Hepatocyte (in vitro differentiated cells): ENCODE measurements around the gene PLSCR2. TPM values are rescaled to one million over a fixed set of nuclear protein-coding genes. Genes with fewer than 3 reads are reported as not detected.
A peak's percentile ranks its signal among the peaks of the same experiment; 100 is the strongest.

Source experiments
- DNase-seq: peaks from one replicate; pipeline ENCODE4 v3.0.0-alpha.2; 2016; ENCODE audit warnings: low spot score
- H2AFZ ChIP-seq: fragments of 200-600 bp; sonication (generic); 2 replicates; pipeline ENCODE4 v1.6.0; 2016; ENCODE audit warnings: antibody characterized with exemption, mild to moderate bottlenecking
- H3K27ac ChIP-seq: fragments of 200-600 bp; sonication (generic); 2 replicates; pipeline ENCODE4 v1.5.1; 2016; ENCODE audit warnings: mild to moderate bottlenecking
- H3K27me3 ChIP-seq: fragments of 200-600 bp; sonication (generic); 2 replicates; pipeline ENCODE4 v1.6.1; 2016
- H3K36me3 ChIP-seq: fragments of 200-600 bp; sonication (generic); replicated peaks from 2 replicates; pipeline ENCODE4 v1.5.1; 2016; ENCODE audit warnings: low read depth; ENCODE audit not compliant: insufficient read depth
- H3K4me1 ChIP-seq: fragments of 200-600 bp; sonication (generic); 2 replicates; pipeline ENCODE4 v1.5.1; 2016; ENCODE audit warnings: mild to moderate bottlenecking, moderate library complexity; ENCODE audit not compliant: insufficient read depth
- H3K4me2 ChIP-seq: fragments of 200-600 bp; sonication (generic); 2 replicates; pipeline ENCODE4 v1.6.0; 2016
- H3K4me3 ChIP-seq: fragments of 200-600 bp; sonication (generic); 2 replicates; pipeline ENCODE4 v1.5.1; 2016; ENCODE audit warnings: mild to moderate bottlenecking
- H3K79me2 ChIP-seq: fragments of 200-600 bp; sonication (generic); 2 replicates; pipeline ENCODE4 v1.6.0; 2017; ENCODE audit warnings: mild to moderate bottlenecking
- H3K9me2 ChIP-seq: fragments of 200-600 bp; sonication (generic); replicated peaks from 2 replicates; pipeline ENCODE4 v1.6.0; 2017; ENCODE audit warnings: mild to moderate bottlenecking; ENCODE audit not compliant: insufficient read depth
- H3K9me3 ChIP-seq: fragments of 200-600 bp; sonication (generic); 2 replicates; pipeline ENCODE4 v1.5.1; 2016; ENCODE audit warnings: low read depth, mild to moderate bottlenecking
- H4K20me1 ChIP-seq: fragments of 200-600 bp; sonication (generic); 2 replicates; pipeline ENCODE4 v1.6.0; 2016; ENCODE audit warnings: mild to moderate bottlenecking; ENCODE audit not compliant: insufficient read depth, poor library complexity, severe bottlenecking
- EZH2 ChIP-seq: fragments of 200-600 bp; sonication (generic); IDR thresholded peaks from 2 replicates; pipeline ENCODE4 v1.6.1; 2016; ENCODE audit warnings: antibody characterized with exemption, mild to moderate bottlenecking, borderline replicate concordance
- EZH2phosphoT487 ChIP-seq: fragments of 200-600 bp; sonication (generic); IDR thresholded peaks from one replicate; pipeline ENCODE4 v1.6.1; 2018; ENCODE audit warnings: antibody characterized with exemption, mild to moderate bottlenecking, low read depth, moderate library complexity; ENCODE audit not compliant: unreplicated experiment, severe bottlenecking
- whole genome bisulfite sequencing: methylation state at CpG from one replicate; pipeline ENCODE4 v1.1.6; 2016; ENCODE audit warnings: low lambda C conversion rate; ENCODE audit errors: missing lambda C conversion rate; 5-methylcytosine and 5-hydroxymethylcytosine counted together
- polyA plus RNA-seq: library from polyadenylated mRNA; unstranded; fragments of >200 nt; fragmentation: Nextera tagmentation; extraction: Ambion mirVana; gene quantifications from 2 replicates; pipeline ENCODE4 v1.2.1, GENCODE V29; 2016
- total RNA-seq: library from RNA; depleted of rRNA; stranded (reverse); fragments of >200 nt; gene quantifications from 2 replicates; pipeline ENCODE4 v1.2.3, GENCODE V29; 2014
- TF ChIP-seq, protein P1 (sequence below): fragments of 200-600 bp; sonication (generic); IDR thresholded peaks from 2 replicates; pipeline ENCODE4 v1.5.1; 2016; ENCODE audit warnings: antibody characterized with exemption, mild to moderate bottlenecking; ENCODE audit not compliant: poor library complexity

Gene PLSCR2
- total and polyA plus RNA-seq, 2 experiments from 2014 or later, result not detected

DNA sequence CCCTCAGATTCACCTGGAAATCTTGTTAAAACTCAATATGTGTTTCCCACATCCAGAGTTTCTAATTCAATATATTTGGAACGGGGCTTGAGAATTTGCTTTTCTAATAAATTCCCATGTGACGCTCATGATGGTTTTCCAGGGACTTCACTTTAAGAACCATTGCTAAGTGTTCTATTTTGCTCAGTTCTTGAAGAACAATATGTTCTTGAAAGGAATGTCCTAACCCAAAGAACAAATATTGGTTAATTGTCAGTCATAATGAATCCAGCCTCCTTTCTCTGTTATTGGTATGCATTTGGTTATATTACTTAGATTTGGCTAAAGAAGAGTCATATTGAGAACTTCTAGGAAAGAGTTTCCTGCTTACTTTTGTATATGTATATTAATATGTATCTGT lies 4.4 kb upstream of the PLSCR2 start:
- 78% methylated on average over 2 of the region's 2 CpGs for WGBS
- no peaks in the 10 kb centered on the region for H3K9me2 ChIP-seq
- H3K27ac ChIP-seq, result no peak overlapping the region
- H2AFZ ChIP-seq, result no peak overlapping the region
- no peak for DNase-seq
- no peak overlapping the region for H3K4me2 ChIP-seq
- no peaks in the 10 kb centered on the region for H3K36me3 ChIP-seq
- H3K79me2 ChIP-seq, result no peaks in the 10 kb centered on the region
- H3K4me3 ChIP-seq, result no peak overlapping the region
- no peaks in the 10 kb centered on the region for H3K27me3 ChIP-seq
- no peak for TF ChIP-seq EZH2phosphoT487
- TF ChIP-seq, protein P1, sequence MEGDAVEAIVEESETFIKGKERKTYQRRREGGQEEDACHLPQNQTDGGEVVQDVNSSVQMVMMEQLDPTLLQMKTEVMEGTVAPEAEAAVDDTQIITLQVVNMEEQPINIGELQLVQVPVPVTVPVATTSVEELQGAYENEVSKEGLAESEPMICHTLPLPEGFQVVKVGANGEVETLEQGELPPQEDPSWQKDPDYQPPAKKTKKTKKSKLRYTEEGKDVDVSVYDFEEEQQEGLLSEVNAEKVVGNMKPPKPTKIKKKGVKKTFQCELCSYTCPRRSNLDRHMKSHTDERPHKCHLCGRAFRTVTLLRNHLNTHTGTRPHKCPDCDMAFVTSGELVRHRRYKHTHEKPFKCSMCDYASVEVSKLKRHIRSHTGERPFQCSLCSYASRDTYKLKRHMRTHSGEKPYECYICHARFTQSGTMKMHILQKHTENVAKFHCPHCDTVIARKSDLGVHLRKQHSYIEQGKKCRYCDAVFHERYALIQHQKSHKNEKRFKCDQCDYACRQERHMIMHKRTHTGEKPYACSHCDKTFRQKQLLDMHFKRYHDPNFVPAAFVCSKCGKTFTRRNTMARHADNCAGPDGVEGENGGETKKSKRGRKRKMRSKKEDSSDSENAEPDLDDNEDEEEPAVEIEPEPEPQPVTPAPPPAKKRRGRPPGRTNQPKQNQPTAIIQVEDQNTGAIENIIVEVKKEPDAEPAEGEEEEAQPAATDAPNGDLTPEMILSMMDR, result no peak
- TF ChIP-seq EZH2, result no peak
- no peaks in the 10 kb centered on the region for H3K9me3 ChIP-seq
- no peaks in the 10 kb centered on the region for H3K4me1 ChIP-seq
- H4K20me1 ChIP-seq, result no peaks in the 10 kb centered on the region

DNA sequence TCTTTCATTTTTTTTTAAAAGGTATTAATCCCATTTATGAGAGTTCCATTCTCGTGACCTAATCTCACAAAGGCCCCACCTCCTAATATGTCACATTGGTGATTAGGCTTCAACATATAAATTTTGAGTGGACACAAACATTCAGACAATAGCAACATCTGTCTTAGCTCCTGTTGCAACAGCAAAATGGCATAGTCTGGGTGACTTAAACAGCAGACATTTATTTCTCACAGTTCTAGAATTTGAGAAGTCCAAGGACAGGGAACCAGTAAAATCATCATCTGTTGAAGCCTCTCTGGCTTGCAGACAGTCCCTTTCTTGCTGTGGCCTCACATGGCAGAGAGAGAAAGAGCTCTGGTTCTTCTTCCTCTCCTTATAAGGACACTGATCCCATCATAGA lies 3.2 kb upstream of the PLSCR2 start:
- H3K79me2 ChIP-seq, result no peaks in the 10 kb centered on the region
- no peaks in the 10 kb centered on the region for H3K9me3 ChIP-seq
- H3K27ac ChIP-seq, result no peak overlapping the region
- TF ChIP-seq EZH2phosphoT487 (no peak), EZH2 (no peak)
- TF ChIP-seq, protein P1, result no peak
- H3K36me3 ChIP-seq, result no peaks in the 10 kb centered on the region
- no peaks in the 10 kb centered on the region for H3K27me3 ChIP-seq
- no peak overlapping the region for H3K4me3 ChIP-seq
- no peak overlapping the region for H3K4me2 ChIP-seq
- 57% methylated on average over 1 of the region's 1 CpG for WGBS
- DNase-seq, result no peak
- no peaks in the 10 kb centered on the region for H4K20me1 ChIP-seq
- H2AFZ ChIP-seq, result no peak overlapping the region
- no peaks in the 10 kb centered on the region for H3K4me1 ChIP-seq
- H3K9me2 ChIP-seq, result no peaks in the 10 kb centered on the region

DNA sequence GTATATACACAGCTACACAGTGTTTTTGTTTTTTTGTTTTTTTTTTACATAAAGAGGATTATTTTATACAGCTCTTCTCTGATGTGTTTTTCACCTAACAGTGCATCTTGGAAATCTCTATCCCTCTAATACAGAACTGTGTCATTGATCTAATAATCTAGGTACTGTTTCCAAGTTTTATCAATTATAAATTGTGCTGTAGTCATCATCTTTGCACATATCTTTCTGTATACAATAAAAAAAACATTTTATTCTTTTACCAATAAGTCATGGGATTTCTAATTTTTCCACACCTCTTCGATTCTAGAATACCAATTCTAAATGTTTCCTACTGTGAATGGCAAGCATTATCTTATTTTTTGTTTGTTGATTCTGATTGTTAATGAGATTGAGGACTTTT lies 1.7 kb upstream of the PLSCR2 start:
- Histone ChIP-seq H3K4me1 (no peaks in the 10 kb centered on the region), H4K20me1 (no peaks in the 10 kb centered on the region), H3K4me2 (no peak overlapping the region), H3K27ac (no peak overlapping the region), H3K9me2 (no peaks in the 10 kb centered on the region), H3K79me2 (no peaks in the 10 kb centered on the region), H2AFZ (no peak overlapping the region), H3K9me3 (no peaks in the 10 kb centered on the region), H3K27me3 (no peaks in the 10 kb centered on the region), H3K4me3 (no peak overlapping the region), H3K36me3 (no peaks in the 10 kb centered on the region)
- TF ChIP-seq EZH2 (no peak), EZH2phosphoT487 (no peak)
- TF ChIP-seq, protein P1, result no peak
- DNase-seq, result no peak
- WGBS, result 98% methylated on average over 1 of the region's 1 CpG

DNA sequence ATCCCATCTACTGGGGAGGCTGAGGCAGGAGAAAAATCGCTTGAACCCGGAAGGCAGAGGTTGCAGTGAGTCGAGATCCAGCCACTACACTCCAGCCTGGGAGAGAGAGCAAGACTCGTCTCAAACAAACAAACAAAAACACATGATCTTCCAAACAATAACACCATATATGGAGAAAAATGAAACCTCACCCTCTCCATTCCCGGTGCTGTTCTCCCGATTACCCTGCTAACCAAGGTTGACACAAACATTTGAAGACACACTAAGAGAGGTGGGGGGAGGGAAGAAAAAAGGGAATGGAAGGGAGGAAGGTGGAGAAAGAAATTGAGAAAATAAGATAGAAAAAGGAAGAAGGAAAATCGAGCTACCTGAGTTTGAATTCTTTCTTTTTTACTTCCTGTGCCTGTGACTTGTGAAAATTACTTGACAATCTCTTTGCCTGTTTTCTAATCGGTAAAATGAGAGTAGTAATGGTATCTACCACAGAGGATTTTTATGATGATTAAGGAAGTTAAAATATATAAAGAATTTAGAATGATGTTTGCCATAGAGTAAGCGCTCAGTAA lies 1.1 kb upstream of the PLSCR2 start:
- H3K4me1 ChIP-seq, result no peaks in the 10 kb centered on the region
- no peak overlapping the region for H3K4me3 ChIP-seq
- H4K20me1 ChIP-seq, result no peaks in the 10 kb centered on the region
- 83% methylated on average over 9 of the region's 9 CpGs for WGBS
- TF ChIP-seq EZH2phosphoT487 (no peak), EZH2 (no peak)
- TF ChIP-seq, protein P1, result no peak
- H3K36me3 ChIP-seq, result no peaks in the 10 kb centered on the region
- H3K9me2 ChIP-seq, result no peaks in the 10 kb centered on the region
- peak overlapping the region; percentile 85 for H3K4me2 ChIP-seq
- no peak for DNase-seq
- no peaks in the 10 kb centered on the region for H3K27me3 ChIP-seq
- no peak overlapping the region for H2AFZ ChIP-seq
- H3K79me2 ChIP-seq, result no peaks in the 10 kb centered on the region
- H3K9me3 ChIP-seq, result no peaks in the 10 kb centered on the region
- peak overlapping the region; percentile 88 for H3K27ac ChIP-seq
